Measurements from ENCODE around the gene CGB5.
"Not testable (repeated sequence)": the region's sequence is repeated elsewhere in the genome, so short reads cannot be mapped to it uniquely, and the experiment has no call there.

DNA sequence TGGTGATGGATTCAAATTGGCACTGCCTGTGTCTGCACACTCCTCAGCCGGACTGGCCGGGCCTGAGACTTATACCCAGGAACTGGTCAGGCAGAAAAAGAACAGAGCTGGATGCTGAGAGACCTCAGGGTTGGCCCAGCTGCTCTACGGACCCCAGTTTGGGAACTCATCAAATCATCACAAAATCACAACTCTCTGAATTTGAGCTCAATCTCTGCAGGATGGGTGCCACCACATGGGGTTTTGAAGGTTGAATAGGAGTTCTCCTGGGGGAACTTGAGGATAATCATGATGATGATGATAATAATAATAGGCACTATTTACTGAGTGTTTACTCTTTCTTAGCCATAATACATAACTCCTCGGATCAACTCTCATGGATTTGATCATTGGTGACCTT, 982 bp upstream of the CGB5 start:
- TF ChIP-seq, protein P1, sequence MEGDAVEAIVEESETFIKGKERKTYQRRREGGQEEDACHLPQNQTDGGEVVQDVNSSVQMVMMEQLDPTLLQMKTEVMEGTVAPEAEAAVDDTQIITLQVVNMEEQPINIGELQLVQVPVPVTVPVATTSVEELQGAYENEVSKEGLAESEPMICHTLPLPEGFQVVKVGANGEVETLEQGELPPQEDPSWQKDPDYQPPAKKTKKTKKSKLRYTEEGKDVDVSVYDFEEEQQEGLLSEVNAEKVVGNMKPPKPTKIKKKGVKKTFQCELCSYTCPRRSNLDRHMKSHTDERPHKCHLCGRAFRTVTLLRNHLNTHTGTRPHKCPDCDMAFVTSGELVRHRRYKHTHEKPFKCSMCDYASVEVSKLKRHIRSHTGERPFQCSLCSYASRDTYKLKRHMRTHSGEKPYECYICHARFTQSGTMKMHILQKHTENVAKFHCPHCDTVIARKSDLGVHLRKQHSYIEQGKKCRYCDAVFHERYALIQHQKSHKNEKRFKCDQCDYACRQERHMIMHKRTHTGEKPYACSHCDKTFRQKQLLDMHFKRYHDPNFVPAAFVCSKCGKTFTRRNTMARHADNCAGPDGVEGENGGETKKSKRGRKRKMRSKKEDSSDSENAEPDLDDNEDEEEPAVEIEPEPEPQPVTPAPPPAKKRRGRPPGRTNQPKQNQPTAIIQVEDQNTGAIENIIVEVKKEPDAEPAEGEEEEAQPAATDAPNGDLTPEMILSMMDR (IDR thresholded peaks at IDR 0.05): not testable (repeated sequence)
- not testable (repeated sequence) for TF ChIP-seq POLR2A (IDR thresholded peaks at IDR 0.05)

Data from tibial nerve (tissue), 3 donors.